Measurements from ENCODE around the gene TMEM192.
"Not testable (repeated sequence)": the region's sequence is repeated elsewhere in the genome, so short reads cannot be mapped to it uniquely, and the experiment has no call there.

TMEM192 gene

DNA sequence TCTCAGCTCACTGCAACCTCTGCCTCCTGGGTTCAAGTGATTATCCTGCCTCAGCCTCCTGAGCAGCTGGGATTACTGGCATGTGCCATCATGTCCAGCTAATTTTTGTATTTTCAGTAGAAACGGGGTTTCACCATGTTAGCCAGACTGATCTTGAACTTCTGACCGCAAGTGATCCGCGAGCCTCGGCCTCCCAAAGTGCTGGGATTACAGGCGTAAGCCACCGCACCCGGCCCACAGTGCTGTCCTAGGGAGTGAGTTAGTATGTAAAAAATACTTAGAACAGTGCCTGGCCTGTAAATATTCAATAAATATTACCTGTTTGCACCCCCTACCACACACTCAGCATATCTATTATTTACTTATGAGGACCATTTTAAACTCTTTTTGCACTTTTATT lies 20.5 kb downstream of the TMEM192 start:
- not testable (repeated sequence) for DNase-seq (ENCODE audit: low spot score)

DNA sequence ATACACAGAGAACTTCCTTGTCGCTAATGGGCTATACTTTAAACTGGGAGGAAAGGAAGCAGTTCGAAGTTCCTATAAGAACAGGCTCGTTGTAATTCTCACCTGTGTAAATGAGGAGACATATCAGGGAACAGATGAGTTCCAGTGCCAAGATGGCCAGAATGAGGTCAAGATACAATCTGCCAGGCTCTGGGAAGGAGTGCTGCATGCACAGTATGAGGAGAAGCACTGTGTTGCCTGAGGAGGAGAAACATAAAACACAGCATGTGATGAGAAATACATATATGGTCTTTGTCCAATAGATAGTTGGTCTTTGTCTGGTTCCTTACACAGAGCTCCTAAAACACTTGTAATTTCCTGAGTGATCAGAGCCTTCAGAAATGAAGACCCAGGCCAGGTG lies 24.3 kb downstream of the TMEM192 start:
- DNase-seq (ENCODE audit: low spot score), result no peak

DNA sequence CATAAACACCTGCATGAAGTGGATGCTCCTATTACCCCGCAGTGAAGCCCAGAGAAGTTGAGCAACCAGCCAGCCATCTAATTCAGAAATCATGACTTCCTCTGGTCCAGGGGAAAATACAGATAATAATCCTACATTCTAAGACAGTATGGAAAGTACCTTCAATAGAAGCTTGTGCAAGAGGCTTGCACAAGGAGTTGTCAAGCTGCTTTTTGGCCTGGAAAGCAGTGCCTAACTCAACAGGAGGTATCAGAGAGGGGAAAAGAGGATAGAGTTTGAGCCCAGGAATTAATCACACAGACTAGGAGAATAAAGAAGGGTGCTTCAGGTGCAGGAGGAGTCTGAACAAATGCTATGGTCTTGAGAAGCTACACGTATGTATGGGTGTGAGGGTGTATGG lies 26.7 kb downstream of the TMEM192 start:
- DNase-seq (ENCODE audit: low spot score), result no peak

DNA sequence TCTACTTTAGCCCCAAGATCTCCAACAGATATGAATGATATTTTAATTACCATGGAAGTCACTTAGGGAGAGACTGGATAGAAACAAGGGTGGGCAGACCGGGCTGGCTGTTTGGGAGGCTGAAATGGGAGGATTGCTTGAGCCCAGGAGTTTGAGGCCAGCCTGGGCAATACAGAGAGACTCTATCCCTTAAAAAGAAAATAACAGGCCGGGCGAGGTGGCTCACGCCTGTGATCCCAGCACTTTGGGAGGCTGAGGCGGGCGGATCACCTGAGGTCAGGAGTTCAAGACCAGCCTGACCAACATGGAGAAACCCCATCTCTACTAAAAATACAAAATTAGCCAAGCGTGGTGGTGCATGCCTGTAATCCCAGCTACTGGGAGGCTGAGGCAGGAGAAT lies 27.9 kb downstream of the TMEM192 start:
- not testable (repeated sequence) for DNase-seq (ENCODE audit: low spot score)

DNA sequence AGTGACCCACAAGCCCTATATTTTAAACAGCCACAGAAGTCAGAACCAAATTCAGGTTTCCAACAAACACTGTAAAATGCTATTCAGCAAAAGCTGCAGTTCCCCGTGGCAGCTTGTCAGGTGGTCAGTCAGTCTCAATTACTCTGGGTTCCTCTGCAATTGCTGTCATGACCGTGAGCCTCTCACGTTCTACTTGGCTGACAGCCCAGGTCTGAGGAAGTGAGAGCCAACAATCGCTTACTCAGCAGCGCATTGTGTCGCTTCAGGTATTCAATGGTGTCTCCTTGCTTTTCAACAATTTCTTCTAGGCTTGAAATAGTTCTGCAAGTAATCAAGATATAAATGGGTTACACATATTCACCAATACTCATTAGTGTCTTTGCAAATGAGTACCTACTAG lies 33.2 kb downstream of the TMEM192 start:
- DNase-seq (ENCODE audit: low spot score), result no peak

DNA sequence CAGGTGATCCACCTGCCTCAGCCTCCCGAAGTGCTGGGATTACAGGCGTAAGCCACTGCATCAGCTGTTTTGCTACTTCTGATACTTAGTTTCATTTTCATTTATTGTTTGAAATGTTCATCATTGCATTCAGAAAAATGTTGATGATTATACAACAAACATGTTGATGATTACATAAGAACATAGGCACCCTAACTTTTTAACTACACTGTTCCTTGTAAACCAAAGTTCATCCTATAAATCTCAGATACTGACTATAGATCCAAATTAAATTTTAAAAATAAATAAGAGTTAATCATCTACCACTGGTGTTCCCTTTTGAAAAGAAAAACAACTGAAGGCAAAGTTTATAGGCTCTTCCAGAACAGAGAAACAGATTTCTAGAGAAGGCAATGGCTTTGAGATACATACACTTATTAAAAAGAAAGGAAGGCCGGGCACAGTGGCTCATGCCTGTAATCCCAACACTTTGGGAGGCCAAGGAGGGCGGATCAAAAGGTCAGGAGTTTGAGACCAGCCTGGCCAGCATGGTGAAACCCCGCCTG lies 35.6 kb downstream of the TMEM192 start:
- no peak for DNase-seq (ENCODE audit: low spot score)

DNA sequence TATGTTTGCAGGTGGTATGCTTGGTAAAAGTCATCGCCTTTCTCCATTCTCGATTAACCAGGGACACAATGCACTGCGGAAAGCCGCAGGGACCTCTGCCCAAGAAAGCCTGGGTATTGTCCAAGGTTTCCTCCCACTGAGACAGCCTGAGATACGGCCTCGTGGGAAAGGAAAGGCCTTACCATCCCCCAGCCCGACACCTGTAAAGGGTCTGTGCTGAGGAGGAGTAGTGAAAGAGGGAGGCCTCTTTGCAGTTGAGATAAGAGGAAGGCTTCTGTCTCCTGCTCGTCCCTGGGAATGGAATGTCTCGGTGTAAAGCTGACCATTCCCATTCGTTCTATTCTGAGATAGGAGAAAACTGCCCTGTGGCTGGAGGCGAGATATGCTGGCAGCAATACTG lies 39.3 kb downstream of the TMEM192 start:
- DNase-seq (ENCODE audit: low spot score), result not testable (repeated sequence)

DNA sequence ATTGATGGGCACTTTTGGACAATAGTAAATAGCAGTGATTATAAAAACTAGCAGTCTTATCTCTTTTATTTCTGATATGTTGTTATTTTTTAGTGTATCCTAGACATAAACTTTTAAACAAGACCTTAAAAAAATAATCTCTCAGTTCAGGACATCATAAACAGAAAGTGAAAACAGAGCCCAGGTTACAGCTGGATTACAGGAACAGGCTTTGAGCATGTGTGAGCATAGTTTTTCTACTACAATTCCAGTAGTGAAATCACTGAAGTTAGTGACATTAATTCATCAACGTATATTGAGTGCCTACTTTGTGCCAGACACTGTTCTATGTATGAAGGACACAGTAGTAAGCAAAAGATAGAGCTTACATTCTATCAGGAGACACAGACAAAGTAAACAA lies 42.1 kb downstream of the TMEM192 start:
- no peak for DNase-seq (ENCODE audit: low spot score)

DNA sequence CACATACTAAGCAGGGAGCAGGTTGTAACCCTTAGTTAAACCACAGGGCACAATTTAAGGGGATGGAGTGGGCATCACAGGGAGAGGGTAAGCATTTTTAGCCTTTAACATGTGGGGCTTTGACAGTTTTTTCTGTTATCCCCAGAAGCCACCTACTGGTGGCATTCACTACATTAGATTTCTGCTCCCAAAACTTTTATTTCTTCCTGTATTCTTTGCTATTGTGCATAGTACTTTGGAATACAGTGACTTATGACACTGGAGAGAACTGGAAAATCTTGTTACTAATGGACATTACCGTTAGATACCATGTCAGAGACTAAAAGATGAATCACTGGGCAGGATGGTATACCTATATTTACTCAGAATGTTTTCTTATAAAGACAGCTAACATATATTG lies 51.7 kb downstream of the TMEM192 start:
- DNase-seq (ENCODE audit: low spot score), result no peak

DNA sequence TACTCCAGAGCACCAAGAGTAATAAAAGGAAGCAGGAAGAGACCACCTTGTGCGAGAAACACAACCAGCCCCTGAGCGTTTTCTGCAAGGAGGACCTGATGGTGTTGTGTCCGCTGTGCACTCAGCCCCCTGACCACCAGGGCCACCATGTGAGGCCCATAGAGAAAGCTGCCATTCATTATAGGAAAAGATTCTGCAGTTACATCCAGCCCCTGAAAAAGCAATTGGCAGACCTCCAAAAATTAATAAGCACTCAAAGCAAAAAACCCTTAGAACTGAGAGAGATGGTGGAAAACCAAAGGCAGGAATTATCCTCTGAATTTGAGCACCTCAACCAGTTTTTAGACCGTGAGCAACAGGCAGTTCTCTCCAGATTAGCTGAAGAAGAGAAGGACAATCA lies 53.3 kb downstream of the TMEM192 start:
- DNase-seq (ENCODE audit: low spot score), result no peak

DNA sequence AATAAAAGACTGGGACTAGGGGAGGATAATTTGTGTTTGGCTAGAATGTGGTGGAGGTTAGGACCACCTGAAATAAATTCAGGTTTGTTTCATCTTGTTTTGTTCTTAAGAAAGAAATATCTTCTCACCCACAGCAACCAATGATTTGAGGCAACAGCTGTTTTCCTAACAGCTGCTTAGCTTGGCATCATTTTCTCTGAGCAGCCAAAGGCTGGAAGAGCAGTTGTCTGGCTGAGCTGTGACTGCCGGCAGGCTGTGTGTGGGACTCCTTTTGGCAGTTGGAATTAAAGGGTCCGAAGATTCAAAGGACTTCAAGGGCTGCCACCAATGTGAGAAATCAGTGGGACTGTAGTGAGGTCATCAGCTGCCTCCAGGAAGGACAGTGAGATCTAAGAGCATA lies 54.0 kb downstream of the TMEM192 start:
- DNase-seq (ENCODE audit: low spot score), result no peak

DNA sequence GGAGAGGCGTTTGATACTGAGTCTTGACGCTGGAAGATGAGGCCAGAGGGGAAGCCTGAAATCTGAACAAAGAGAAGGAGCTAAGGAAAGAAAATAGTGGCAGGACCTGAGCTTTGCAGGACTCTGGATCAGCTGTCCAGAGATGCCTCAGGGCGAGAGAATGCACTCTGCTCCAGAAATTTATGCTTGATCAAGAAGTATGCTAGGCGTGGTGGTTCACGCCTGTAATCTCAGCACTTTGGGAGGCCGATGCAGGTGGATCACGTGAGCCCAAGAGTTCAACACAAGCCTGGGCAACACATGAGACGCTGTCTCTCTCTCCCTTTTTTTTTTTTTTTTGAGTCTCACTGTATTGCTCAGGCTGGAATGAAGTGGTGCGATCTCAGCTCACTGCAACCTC lies 57.1 kb downstream of the TMEM192 start:
- no peak for DNase-seq (ENCODE audit: low spot score)

DNA sequence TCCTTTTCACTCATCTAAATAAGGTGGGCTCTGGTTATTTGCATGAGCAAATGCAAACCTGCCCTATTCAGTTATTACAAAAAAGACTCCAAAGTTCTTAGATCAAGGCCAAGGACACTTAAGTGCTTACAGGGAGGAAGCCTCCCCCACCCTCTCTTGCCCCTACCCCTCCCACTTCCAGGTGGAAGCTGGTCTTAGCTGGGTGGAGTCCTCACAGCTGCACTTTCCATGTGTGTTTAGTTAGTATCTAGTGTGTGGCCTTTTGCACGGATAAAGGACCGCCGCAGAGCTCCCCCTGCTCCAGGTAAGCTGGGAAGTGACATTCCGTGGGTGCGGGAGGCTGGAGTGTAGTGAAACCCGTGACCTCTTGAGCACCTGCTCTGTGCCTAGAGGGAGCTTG lies 59.0 kb downstream of the TMEM192 start, which contains the start of gene TRIM75:
TSS of gene TRIM75 (plus strand) at position 222 of the 400 bp plus-strand sequence. CDS start 5,282 bp downstream, outside the sequence.
- no peak for DNase-seq (ENCODE audit: low spot score)

DNA sequence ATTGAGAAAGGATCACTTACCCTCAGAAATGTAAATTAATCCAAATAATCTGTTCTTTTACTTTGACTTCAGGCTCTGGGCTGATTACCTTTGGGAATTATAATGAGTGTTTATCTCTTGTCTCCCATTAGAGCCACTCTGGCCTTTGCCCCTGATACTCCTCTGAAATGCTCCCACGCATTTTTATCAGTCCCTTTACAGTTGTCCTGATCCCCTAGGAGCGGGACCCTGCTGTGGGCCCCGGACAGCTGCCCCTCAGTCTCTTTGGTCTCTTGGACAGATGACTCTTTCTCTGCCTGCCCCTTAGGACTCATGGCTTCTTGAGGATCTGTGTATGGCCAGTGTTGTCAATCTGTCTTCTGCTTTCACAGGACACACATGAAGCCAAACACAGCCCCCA lies 60.0 kb downstream of the TMEM192 start:
- no peak for DNase-seq (ENCODE audit: low spot score)

DNA sequence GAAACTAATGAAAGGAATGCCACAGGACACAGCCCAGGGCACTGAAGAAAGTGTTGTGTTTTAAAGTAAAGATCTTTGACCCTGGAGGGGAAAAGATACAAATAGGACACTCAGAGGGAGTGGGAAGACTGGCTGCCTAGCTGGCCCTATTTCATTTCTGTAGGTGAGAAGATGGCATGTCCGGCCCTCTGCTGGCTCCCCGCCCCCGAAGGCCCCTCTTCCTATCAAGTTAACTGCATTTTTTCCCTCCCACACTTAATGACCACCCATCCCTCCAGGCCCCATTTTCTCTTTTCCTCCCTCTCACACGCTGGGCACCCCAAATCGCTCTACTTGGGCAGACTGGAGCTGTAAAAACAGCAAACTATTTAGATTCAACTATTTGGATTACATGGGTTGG lies 64.5 kb downstream of the TMEM192 start:
- no peak for DNase-seq (ENCODE audit: low spot score)

DNA sequence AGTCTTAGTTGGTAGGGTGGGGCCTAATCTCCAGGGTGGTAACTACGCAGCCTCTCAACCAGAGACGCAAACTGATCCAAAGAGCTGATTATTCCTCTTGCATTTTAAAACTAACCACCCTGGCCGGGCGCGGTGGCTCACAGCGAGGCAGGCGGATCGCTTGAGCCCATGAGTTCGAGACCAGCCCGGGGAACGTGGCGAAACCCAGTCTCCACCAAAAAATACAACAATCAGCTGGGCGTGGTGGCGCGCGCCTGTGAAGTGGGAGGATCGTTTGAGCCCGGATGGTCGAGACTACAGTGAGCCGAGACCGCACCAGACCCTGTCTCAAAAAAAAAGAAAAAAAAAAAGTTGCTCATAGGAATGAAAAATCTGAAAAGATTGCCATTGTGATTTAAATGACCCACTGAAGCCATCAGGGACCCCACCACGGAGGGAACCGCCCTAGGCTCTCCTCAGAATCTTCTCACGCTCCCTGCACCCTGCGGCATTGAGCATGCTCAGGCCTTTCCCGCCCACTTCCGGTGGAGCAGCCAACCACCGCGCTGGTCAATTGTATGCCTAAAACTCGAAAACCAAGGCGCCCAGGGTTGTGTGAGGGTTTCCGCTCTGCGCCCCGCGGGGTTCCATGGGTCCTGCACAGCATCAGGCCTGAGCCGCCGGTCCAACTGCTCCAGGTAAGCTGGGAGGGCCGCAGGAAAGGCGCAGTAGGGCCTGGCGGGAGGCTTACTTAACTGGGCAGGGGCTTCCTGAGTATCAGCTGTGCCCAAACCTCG lies 81.0 kb downstream of the TMEM192 start, which contains the start of gene TRIM60:
TSS of gene TRIM60 (plus strand) at position 564 of the 776 bp plus-strand sequence. CDS start 8,074 bp downstream, outside the sequence.
- no peak for DNase-seq (ENCODE audit: low spot score)

DNA sequence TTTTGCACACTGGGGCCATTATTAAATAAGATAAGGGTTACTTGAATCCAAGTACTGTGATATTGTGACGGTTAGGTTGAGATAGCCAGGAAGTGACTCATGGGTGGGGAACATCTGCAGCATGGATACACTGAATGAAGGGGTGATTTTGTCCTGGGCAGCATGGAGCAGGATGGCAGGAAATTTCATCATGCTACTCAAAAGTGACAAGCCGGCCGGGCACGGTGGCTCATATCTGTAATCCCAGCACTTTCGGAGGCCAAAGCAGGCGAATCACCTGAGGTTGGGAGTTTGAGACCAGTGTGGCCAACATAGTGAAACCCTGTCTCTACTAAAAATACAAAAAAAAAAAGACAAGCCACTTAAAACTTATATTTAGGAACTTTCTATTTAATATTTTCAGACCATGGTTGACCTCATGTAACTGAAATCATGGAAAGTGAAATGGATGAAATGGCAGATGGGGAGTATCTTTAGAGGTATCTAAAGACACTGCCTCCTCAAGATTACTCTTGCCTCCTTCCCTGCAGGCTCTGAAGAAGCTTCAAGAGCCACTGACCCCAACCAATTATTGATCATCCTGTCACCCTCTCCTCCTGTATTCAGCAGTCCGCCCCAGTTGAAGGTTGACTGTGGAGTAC lies 84.8 kb downstream of the TMEM192 start:
- DNase-seq (ENCODE audit: low spot score), result no peak

DNA sequence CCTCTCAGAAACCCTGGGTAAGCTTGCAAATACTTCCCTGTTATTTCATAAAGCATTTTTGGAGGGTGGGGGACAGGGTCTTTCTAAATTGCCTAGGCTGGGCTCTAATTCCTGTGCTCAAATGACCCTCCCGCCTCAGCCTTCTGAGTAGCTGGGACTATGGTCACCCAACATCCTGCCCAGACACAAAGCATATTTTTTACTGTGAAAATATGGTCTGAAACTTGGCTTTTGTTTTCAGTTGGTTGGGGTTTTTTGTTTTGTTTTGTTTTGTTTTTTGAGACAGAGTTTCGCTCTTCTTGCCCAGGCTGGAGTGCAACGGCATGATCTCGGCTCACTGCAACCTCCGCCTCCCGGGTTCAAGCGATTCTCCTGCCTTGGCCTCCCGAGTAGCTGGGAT lies 86.9 kb downstream of the TMEM192 start:
- DNase-seq (ENCODE audit: low spot score), result not testable (repeated sequence)

Measured in CD4-positive, alpha-beta T cell treated with Interleukin-15 for 4 hours (primary cell).